Psoas muscle (tissue), 8 donors: ENCODE measurements around the gene STRADB. TPM values are rescaled to one million over a fixed set of nuclear protein-coding genes. Genes with fewer than 3 reads are reported as not detected.

Source experiments
- ATAC-seq, 4 donors: fragments of 200-7000 bp; cut with Tn5 transposase; one replicate each; pipeline ENCODE4 v1.9.1; 2020; ENCODE audit warnings: moderate library complexity in 3 of 4, mild to moderate bottlenecking in 2 of 4
- DNase-seq, 2 donors: peaks; one replicate each; pipeline ENCODE4 v3.0.0-alpha.2; 2020
- H3K27ac ChIP-seq: fragments of 200-600 bp; one replicate; pipeline ENCODE4 v1.8.0; 2022
- H3K27me3 ChIP-seq, 3 donors: fragments of 200-600 bp in 1 of 3; one replicate each; pipeline versions ENCODE4 v1.6.1 to v1.8.0; 2013 to 2022; ENCODE audit warnings: low read length in 2 of 3, mild to moderate bottlenecking in 2 of 3, moderate library complexity in 1 of 3; ENCODE audit not compliant: insufficient read depth in 3 of 3
- H3K36me3 ChIP-seq, 2 donors: fragments of 200-600 bp in 1 of 2; one replicate each; pipeline versions ENCODE4 v1.6.1 to v1.8.0; 2013 to 2022; ENCODE audit warnings: low read depth in 1 of 2, mild to moderate bottlenecking in 1 of 2, moderate library complexity in 1 of 2; ENCODE audit not compliant: insufficient read depth in 1 of 2
- H3K4me1 ChIP-seq: fragments of 200-600 bp; one replicate; pipeline ENCODE4 v1.8.0; 2022
- H3K4me3 ChIP-seq: fragments of 200-600 bp; one replicate; pipeline ENCODE4 v1.8.0; 2022; ENCODE audit warnings: mild to moderate bottlenecking
- H3K9me3 ChIP-seq: fragments of 200-600 bp; one replicate; pipeline ENCODE4 v1.8.0; 2022
- CTCF ChIP-seq: fragments of 200-600 bp; IDR thresholded peaks from one replicate; pipeline ENCODE4 v1.8.0; 2022; ENCODE audit warnings: antibody characterized with exemption
- WGBS, 3 donors: extraction: QIAGEN DNeasy Blood & Tissue Kit; methylation state at CpG; one replicate each; pipeline versions ENCODE4 v1.1.6 to v1.1.7; 2013; 5-methylcytosine and 5-hydroxymethylcytosine counted together
- intact Hi-C, 2 donors: fragments of 100-400 bp; cut with DNase I; formaldehyde crosslinking; loops; one replicate each; pipeline versions ENCODE4 v1.11.0 to v1.14.2; 2022
- polyA plus RNA-seq, 3 donors: library from polyadenylated mRNA; stranded (reverse); fragments of 200-250 nt; gene quantifications; one replicate each; pipeline ENCODE4 v1.2.3, GENCODE V29; 2013
- total RNA-seq, 4 donors: library from RNA; stranded (reverse); fragmentation: NEBNext Ultra II Directional in 2 of 4; extraction: Animal tissue kit (Norgen Biotek cat#: 25700) in 2 of 4; gene quantifications; one replicate each; pipeline versions ENCODE4 v1.2.1 to v1.2.4, GENCODE V29; 2021 to 2023
- donor health status: healthy with polysubstance abuse.
- donor health status: DM: no; HTN: no; CAD: no; lungs with moderate emphysema.
- donor health status: Bipolar disorder and iron deficiency.
- donor health status: healthy.
- donor health status: DM: yes; HTN: yes; CAD: no.
- donor health status: DM: no; HTN: no; CAD: no.
- donor health status: DM: no; HTN: no; CAD: no.
- donor health status: DM: yes; HTN: yes; CAD: no.

The STRADB gene
- total and polyA plus RNA-seq, 7 donors: 48.5 to 175 (median 79.7) TPM

DNA sequence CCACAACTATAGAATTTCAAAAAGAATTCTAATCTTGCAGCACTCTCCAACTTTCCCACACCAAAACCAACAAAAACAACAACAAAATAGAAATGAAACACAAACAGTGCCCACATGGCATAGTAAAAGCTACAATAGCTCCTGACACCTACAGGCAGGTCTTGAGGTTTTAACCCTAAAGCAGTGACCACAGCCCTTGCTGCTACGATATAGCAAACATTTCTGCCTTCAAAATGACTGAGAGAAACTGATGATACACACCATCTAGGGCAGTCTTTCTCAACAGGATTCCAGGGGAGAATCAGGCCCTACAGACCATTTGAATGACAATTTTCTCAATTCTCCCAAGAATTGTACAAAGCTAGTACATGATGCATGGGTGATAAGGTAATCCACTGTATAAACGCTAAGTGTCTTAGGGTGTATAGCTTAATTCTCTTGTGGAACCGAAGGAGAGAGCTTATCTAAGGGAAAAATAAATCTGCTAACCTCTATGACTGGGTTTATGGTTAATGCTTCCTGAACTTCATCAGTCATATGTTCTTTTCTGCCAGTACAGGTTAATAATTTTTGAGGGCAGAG, 46.8 kb upstream of the STRADB start:
- no peaks in the 10 kb centered on the region for H3K9me3 ChIP-seq
- 67 to 86% (median 70%) methylated on average over 3 of the region's 3 CpGs for WGBS, 3 donors
- no peaks in the 10 kb centered on the region for H3K36me3 ChIP-seq
- peak overlapping the region; percentile 73 for H3K27ac ChIP-seq
- ATAC-seq (no peak), DNase-seq (no peak)
- no peak overlapping the region for H3K4me3 ChIP-seq
- peaks cover 64% of the 10 kb centered on the region for H3K4me1 ChIP-seq
- no peaks in the 10 kb centered on the region for H3K27me3 ChIP-seq
- TF ChIP-seq CTCF: no peak
- intact Hi-C loops: no loop called here

DNA sequence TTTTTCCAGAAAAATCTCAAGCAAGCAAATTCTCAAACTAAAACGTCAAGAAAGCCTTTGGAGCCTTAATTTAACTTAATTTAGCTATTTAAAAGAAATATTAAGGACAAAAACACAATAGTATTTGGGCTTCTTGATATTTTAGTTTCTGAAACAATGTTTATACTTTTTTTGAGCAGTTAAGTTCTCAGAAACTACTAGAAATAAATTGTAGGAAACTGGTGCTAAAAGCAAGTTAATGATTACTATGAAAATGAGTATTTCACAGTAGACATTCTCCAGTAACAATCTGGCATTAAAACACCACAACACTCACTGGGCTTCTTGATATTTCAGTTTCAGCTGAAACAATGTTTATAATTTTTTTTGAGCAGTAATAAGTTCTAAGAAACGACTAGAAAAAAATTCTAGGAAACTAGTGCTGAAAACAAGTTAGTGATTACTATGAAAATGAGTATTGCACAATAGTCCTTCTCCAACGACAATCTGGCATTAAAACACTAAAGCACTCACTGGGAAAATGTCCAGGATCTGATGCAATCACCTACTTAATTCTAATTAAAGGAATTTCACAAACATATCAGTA, 45.4 kb upstream of the STRADB start:
- intact Hi-C loops: loop anchor here in 1 of 2 donors (2.0 kb wide), 1 partner anchor 45 kb away; the partner anchor contains the start of genes STRADB and TRAK2
- Histone ChIP-seq H3K27me3 (no peaks in the 10 kb centered on the region), H3K9me3 (no peaks in the 10 kb centered on the region), H3K4me1 (peaks cover 68% of the 10 kb centered on the region), H3K36me3 (no peaks in the 10 kb centered on the region), H3K4me3 (peak overlapping the region; percentile 50), H3K27ac (peak overlapping the region; percentile 73)
- DNase-seq (no peak), ATAC-seq (peak in 3 of 4 donors; percentile 28 to 71 (median 40))
- TF ChIP-seq CTCF: no peak
- 11 to 16% (median 12%) methylated on average over 3 of the region's 3 CpGs for WGBS, 3 donors

DNA sequence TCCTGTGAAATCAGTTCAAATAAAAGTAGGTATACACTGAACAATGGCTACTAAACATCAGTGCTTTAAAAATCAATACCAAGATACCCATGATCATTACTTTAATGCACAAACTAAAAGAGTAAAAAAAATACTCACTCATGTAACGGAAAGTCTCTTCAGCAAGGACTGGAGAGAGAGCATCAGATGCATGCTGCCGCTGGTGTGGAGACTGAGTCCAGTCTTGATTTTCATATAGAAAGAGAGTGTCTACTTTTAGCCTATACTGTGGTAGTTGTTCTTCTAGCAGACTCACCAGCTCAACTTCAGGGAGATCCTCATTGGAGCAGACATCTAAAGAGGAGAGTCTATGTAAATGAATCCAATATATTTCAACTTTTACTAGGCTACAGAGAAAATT, 44.3 kb upstream of the STRADB start:
- WGBS, 3 donors: 59 to 93% (median 72%) methylated on average over 2 of the region's 2 CpGs
- no peak for TF ChIP-seq CTCF
- DNase-seq (no peak), ATAC-seq (peak in 2 of 4 donors; percentile 43 to 50)
- no peaks in the 10 kb centered on the region for H3K27me3 ChIP-seq
- H3K9me3 ChIP-seq: no peaks in the 10 kb centered on the region
- intact Hi-C loops: loop anchor here in 1 of 2 donors (2.0 kb wide), 1 partner anchor 44 kb away; the partner anchor contains the start of genes STRADB and TRAK2
- peak overlapping the region; percentile 50 for H3K4me3 ChIP-seq
- H3K4me1 ChIP-seq: peaks cover 64% of the 10 kb centered on the region
- H3K27ac ChIP-seq: peak overlapping the region; percentile 73
- no peaks in the 10 kb centered on the region for H3K36me3 ChIP-seq

DNA sequence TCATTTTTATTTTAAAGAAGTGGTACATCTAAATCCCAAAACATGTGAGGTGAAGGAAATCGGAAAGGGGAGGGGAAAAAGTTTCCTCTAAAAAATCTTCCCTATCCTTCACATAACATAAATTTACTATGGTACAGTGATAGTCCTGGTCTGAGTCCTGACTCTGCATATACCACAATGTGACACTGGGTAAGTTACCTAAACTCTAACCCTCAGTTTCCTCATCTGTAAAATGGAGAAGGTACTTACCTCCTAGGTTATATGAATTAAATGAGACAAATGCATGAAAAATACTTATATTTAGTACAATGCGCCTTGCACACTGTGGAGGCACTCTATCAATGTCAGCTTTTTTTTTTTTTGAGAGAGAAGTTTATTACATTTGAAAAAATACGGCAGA, 42.6 kb upstream of the STRADB start:
- no peak for TF ChIP-seq CTCF
- no peak overlapping the region for H3K27ac ChIP-seq
- DNase-seq: no peak
- H3K9me3 ChIP-seq: no peaks in the 10 kb centered on the region
- intact Hi-C loops: no loop called here
- no peak for ATAC-seq
- peaks cover 64% of the 10 kb centered on the region for H3K4me1 ChIP-seq
- H3K27me3 ChIP-seq: no peaks in the 10 kb centered on the region
- 93 to 96% (median 96%) methylated on average over 3 of the region's 3 CpGs for WGBS, 3 donors
- H3K36me3 ChIP-seq: no peaks in the 10 kb centered on the region
- H3K4me3 ChIP-seq: no peak overlapping the region
